ENCODE results near the gene CPLX3.

GRCh38 chr15:74873756-74874424 lies 47.5 kb downstream of the CPLX3 start:
- TF ChIP-seq CTCF (IDR thresholded peaks at IDR 0.05; ENCODE audit: poor library complexity, severe bottlenecking): no peak
- no peak for TF ChIP-seq EP300 (conservative IDR thresholded peaks at IDR 0.05; ENCODE audit: poor library complexity, severe bottlenecking)
- no peak for TF ChIP-seq POLR2AphosphoS5 (IDR thresholded peaks at IDR 0.05)
